Measurements from ENCODE around the gene TLR1. TPM values are rescaled to one million over a fixed set of nuclear protein-coding genes. Genes with fewer than 3 reads are reported as not detected.

TLR1 gene
- polyA plus RNA-seq, 3 donors, result 49.8 to 117 (median 62.2) TPM

DNA sequence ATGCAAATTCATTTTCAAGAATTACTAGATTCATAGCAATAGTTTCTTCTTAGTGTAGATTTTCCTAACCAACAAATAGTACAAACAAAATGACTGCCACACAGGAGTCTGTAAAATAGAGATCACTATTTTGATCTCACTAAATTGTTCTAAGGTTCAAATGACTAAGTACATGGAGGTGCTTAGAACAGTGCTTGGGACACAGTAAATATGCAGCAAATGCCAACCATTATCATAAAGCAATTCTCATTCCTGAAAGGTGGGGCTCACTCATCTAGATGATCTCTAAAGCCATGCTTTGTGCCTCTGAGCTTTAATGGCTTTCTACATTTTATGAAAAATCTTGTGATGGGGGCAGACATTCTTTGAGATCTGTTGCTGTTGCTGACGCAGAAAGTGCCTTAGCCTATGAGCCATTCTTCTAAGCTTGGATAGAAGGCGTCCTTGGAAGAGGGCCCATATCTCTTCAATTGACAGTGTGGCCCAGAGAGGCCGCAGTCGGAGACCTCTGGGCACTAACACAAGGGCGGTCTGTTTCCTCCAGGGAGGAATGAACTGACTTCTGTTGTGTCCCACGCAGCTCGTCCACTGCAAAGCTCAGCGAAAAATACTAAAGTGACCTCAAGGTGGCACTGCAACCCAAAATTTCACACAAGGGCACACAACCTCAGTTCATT is 45.3 kb downstream of the TLR1 start:
- Histone ChIP-seq H2AFZ (ENCODE audit: insufficient read depth, low read depth, low read length, poor library complexity, severe bottlenecking) (peak overlapping the region; percentile 55), H3K4me1 (ENCODE audit: control insufficient read depth in 1 of 2, insufficient read depth in 2 of 2, low read length in 2 of 2) (peaks cover 56 to 70% of the 10 kb centered on the region in 2 donors), H3K4me3 (replicated peaks in 1 of 3; ENCODE audit: low read depth in 2 of 3, low read length in 3 of 3) (no peak overlapping the region), H3K9me3 (replicated peaks in 1 of 2; ENCODE audit: control insufficient read depth in 1 of 2, insufficient read depth in 1 of 2, low read length in 2 of 2) (no peaks in the 10 kb centered on the region), H3K36me3 (replicated peaks in 1 of 2; ENCODE audit: control insufficient read depth in 1 of 2, insufficient read depth in 2 of 2, low read length in 2 of 2) (no peaks in the 10 kb centered on the region), H3K27ac (ENCODE audit: low read depth in 1 of 2, low read length in 2 of 2) (no peak overlapping the region), H3K79me2 (ENCODE audit: insufficient read depth, low read length) (peaks cover 10% of the 10 kb centered on the region), H4K20me1 (ENCODE audit: insufficient read depth, low read length) (no peaks in the 10 kb centered on the region), H3K4me2 (replicated peaks; ENCODE audit: extremely low read depth, low read length, poor library complexity, severe bottlenecking) (peak overlapping the region; percentile 30), H3K9ac (ENCODE audit: insufficient read depth, low read length, poor library complexity, severe bottlenecking) (no peak overlapping the region), H3K27me3 (ENCODE audit: control insufficient read depth in 2 of 2, insufficient read depth in 2 of 2, low read length in 2 of 2) (no peaks in the 10 kb centered on the region)
- H3K27me3 Mint-ChIP-seq (ENCODE audit: low read depth in 3 of 3), result no peaks in the 10 kb centered on the region
- H3K36me3 Mint-ChIP-seq, result no peaks in the 10 kb centered on the region
- H3K4me1 Mint-ChIP-seq, result peaks cover 56% of the 10 kb centered on the region
- 25% methylated on average over 5 of the region's 8 CpGs for WGBS (ENCODE audit: insufficient coverage)
- peak overlapping the region in 1 of 7 donors; percentile 43 for H3K27ac Mint-ChIP-seq
- H3K4me3 Mint-ChIP-seq, result no peak overlapping the region
- TF ChIP-seq CTCF (IDR thresholded peaks at IDR 0.05), result peak; percentile 91
- intact Hi-C loops (cut with micrococcal nuclease), result loop anchor here in 1 of 2 donors (10.0 kb wide), 1 partner anchor 46 kb away; the partner anchor contains the start of gene TLR1
- H3K9me3 Mint-ChIP-seq, result no peaks in the 10 kb centered on the region
- peak; percentile 47 to 66 (median 55) for DNase-seq

DNA sequence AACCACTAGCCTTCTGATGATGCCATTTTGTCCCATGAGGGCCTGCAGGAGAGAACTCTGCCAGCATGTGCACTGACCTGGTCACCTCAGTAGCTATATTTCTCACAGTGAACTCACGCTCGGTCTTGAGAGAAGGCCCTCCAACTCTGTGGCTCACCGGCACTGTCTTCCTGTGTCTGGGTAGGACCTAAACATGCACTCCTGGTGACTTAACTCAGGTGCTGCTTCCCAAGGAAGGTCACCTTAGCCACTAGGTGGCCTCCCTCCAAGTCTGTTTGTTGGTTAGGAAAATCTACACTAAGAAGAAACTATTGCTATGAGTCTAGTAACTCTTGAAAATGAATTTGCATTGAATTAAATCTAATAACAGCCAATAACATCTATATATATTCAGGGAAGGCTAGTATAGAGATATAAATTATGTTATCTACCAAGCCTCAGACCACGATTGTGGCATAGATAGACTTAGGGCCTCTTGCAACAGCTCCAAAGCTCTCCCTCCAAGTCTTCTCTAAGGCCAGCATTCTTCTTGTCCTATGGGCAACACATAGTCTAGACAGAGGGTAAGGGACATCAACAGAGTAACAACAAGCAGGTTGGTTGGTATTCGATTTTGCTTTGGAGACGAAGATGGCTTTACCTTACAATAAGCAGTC is 46.5 kb downstream of the TLR1 start:
- H3K27ac ChIP-seq (ENCODE audit: low read depth in 1 of 2, low read length in 2 of 2), result peak overlapping the region in 1 of 2 donors; percentile 24
- no peak overlapping the region for H3K4me3 Mint-ChIP-seq
- no peak for DNase-seq

More for the DNA sequence above, 46.5 kb downstream of the TLR1 start:
- Histone ChIP-seq H3K27me3 (ENCODE audit: control insufficient read depth in 2 of 2, insufficient read depth in 2 of 2, low read length in 2 of 2) (no peaks in the 10 kb centered on the region), H3K79me2 (ENCODE audit: insufficient read depth, low read length) (peaks cover 10% of the 10 kb centered on the region), H3K9me3 (replicated peaks in 1 of 2; ENCODE audit: control insufficient read depth in 1 of 2, insufficient read depth in 1 of 2, low read length in 2 of 2) (no peaks in the 10 kb centered on the region), H3K4me1 (ENCODE audit: control insufficient read depth in 1 of 2, insufficient read depth in 2 of 2, low read length in 2 of 2) (peaks cover 48 to 62% of the 10 kb centered on the region in 2 donors), H3K4me2 (replicated peaks; ENCODE audit: extremely low read depth, low read length, poor library complexity, severe bottlenecking) (no peak overlapping the region), H2AFZ (ENCODE audit: insufficient read depth, low read depth, low read length, poor library complexity, severe bottlenecking) (no peak overlapping the region), H3K36me3 (replicated peaks in 1 of 2; ENCODE audit: control insufficient read depth in 1 of 2, insufficient read depth in 2 of 2, low read length in 2 of 2) (no peaks in the 10 kb centered on the region), H3K9ac (ENCODE audit: insufficient read depth, low read length, poor library complexity, severe bottlenecking) (no peak overlapping the region), H3K4me3 (replicated peaks in 1 of 3; ENCODE audit: low read depth in 2 of 3, low read length in 3 of 3) (no peak overlapping the region), H4K20me1 (ENCODE audit: insufficient read depth, low read length) (no peaks in the 10 kb centered on the region)
- Mint-ChIP-seq H3K27me3 (ENCODE audit: low read depth in 3 of 3) (no peaks in the 10 kb centered on the region), H3K27ac (peak overlapping the region in 3 of 7 donors; percentile 26 to 58 (median 28)), H3K9me3 (no peaks in the 10 kb centered on the region), H3K36me3 (no peaks in the 10 kb centered on the region), H3K4me1 (peaks cover 46% of the 10 kb centered on the region)
- WGBS (ENCODE audit: insufficient coverage), result 68% methylated on average over 3 of the region's 6 CpGs
- TF ChIP-seq CTCF (IDR thresholded peaks at IDR 0.05), result peak; percentile 19
- intact Hi-C loops (cut with micrococcal nuclease), result loop anchor here in 1 of 2 donors (10.0 kb wide), 1 partner anchor 47 kb away; the partner anchor contains the start of gene TLR1

Data from CD14-positive monocyte (primary cell).